HuH-7.5 (cell line): Measurements from ENCODE around the gene BCL2L13.

Experiments
- DNase-seq: peaks from one replicate; pipeline ENCODE4 v3.0.0; 2011; ENCODE audit warnings: low spot score

Gene BCL2L13, protein sequence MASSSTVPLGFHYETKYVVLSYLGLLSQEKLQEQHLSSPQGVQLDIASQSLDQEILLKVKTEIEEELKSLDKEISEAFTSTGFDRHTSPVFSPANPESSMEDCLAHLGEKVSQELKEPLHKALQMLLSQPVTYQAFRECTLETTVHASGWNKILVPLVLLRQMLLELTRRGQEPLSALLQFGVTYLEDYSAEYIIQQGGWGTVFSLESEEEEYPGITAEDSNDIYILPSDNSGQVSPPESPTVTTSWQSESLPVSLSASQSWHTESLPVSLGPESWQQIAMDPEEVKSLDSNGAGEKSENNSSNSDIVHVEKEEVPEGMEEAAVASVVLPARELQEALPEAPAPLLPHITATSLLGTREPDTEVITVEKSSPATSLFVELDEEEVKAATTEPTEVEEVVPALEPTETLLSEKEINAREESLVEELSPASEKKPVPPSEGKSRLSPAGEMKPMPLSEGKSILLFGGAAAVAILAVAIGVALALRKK

DNA sequence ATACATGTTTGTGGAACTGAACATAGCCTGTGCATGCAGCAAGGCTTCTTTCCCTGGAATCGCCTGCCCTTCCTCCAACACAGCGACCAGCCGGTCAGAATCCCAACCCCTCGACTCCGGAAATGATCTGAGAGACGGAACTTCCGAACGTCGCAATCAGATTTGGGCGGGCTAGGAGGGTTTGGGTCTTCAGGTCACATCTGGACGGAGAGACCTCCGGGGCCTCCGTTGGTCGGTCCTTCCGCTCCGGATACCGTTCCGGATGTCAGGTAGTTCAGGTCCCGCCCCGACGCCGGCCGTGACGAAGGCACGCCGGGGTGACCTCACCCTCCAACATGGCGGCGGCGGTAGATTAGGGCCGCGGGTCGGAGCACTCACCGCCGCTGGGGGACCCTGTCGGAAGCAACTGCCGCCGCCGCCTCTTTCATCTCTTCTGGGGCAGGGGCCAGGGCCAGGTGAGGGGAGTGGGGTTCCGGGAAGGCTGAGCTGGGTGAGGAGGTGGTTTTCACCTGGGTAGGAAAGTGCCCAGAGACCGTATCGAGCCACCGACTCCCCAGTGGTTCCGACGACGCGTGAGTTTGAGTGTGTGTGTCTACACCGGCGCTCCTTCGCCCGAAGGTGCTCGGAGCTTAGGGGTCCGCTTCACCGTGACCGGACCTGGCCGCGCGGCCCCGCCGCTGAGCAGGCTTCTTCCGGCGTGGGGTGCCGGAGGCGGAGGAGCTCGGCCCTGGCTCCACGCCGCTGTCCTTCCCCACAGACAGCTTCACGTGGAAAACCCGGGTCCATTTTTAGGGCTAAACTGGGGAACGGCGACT, at the start of gene BCL2L13:
Gene BCL2L13, plus strand, starts transcription at position 326 of the 815 bp plus-strand sequence. CDS start 16,955 bp downstream, outside the sequence.
- DNase-seq, result peak; percentile 92

DNA sequence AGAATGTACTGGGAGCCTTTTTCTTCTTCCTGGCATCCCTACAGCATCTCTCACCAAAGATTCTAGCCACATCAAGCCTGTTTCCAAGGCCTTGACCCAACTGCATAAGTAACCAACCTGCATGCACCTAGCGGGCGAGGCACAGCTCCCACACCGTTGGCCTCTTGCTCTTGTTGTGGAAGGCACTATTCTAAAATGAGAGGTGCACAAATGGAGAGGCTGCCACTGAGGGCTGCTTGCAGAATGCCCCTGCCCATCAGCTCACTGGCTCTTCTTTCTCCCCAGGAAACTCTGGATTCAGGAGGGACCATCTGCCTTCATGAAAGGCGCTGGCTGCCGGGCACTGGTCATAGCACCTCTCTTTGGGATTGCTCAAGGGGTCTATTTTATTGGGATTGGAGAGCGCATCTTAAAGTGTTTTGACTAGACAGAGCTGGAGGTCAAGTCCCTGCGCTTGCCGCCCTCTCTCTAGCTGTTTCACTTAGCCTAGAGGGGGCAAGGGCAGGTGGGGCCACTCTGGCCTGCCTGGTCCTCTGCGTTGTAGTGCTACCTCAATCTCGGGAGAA, 48.7 kb upstream of the BCL2L13 start:
- DNase-seq, result no peak

DNA sequence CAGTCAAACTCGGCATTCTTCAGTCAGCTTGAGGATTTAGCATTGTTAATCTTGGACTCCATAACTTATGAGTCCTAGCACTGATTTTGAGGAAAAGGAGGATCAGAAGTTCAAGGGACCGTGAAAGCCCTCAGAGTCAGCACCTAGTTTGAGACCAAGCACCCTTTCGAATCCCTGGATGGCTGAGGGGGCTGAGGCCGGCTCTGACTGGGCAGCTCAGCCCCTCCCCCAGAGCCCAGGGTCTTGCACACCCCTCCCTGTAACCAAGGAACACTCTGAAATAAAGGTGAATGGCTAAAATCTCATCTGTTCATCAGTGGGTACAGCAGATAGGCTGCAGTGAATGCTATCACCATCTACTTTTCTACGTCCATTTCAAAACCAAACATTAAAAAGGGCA, 48.0 kb upstream of the BCL2L13 start:
- DNase-seq, result no peak

DNA sequence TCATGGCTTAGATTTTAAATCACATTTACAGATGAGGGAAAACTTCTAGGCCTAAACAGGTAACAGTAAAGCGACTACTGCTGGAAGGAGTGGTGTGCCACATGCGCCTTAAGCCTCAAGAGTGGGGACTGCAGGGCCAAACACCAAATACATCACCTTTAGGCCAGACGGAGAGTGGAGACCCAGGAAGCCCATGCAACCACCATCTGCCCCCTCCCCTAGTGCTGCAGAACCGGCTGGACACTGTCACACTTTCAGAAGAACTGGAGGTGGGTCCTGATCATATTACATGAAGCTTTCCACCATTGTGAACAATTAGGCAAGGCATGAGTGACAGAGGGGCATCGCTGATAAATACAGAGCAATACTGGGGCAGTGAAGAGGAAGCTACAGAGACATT, 46.4 kb upstream of the BCL2L13 start:
- no peak for DNase-seq

DNA sequence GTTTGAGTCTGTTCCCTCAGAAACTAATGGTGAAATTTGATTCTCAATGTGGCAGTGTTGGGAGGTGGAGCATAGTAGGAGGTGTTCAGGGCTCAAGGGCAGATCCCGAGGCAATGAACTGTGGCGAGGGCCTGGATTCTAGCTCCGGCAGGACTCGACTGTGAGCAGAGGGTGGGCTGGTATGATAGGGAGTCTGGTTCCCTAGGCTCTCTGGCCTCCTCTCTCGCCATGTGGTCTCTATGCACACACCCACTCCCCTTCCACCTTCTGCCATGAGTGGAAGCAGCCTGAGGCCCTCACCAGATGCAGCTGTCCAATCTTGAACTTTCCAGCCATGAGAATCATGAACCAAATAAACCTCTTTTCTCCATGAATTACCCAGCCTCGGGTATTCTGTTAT, 42.3 kb upstream of the BCL2L13 start:
- DNase-seq, result no peak

DNA sequence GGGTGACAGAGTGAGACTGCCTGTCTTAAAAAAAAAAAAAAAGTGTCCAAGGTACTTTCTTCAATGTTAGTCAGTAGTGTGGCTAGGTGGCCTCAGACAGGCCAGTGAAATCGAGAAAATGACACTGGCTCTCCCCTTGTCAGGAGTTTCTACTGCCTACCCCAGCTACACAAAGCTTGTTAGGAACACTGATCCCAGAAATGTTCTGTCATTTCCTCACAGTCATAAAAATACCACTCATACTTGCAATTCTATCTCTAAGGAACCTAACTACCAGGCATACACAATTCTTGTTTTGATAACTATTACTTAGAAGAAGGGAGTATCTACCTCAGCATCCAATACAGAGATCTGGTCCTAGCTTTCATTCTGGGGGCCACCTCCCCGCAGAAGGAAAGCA, 41.3 kb upstream of the BCL2L13 start:
- DNase-seq, result no peak

DNA sequence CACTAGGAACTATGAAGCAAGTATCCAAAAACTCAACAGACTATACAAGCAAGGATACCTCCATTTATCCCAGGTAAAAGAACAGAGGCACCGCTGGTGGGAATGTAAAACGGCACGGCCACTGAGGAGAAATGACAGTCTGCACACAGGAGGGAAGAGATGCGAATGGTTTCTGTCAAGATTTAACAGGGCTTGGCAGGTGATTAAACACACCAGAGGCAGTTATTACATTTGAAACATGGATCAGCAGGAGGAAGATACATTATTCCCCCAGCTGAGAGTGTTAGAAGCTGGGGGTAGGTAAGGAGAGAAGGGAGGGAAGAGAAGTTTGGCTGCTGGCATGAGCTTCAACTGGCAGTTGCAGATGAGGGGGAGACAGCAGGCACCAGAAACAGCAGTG, 40.2 kb upstream of the BCL2L13 start:
- no peak for DNase-seq

DNA sequence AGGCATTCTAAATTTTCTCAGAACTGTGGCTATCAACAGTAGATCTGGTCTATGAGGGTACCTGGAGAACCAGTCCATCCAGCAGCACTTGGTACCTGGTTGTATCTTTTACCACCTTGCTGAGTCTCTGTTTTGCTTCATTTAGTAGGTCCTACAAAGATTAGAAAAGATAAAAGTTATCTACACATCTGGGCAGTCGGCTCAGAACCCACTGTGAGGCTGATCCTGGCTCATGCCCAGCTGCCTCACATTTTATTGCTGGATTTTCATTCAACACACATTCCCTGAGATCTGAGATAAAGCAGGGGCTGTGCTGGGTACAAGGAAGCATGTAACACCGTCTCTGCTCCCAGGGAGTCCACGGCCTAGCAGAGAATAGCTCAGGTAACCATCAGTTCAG, 37.5 kb upstream of the BCL2L13 start:
- no peak for DNase-seq

DNA sequence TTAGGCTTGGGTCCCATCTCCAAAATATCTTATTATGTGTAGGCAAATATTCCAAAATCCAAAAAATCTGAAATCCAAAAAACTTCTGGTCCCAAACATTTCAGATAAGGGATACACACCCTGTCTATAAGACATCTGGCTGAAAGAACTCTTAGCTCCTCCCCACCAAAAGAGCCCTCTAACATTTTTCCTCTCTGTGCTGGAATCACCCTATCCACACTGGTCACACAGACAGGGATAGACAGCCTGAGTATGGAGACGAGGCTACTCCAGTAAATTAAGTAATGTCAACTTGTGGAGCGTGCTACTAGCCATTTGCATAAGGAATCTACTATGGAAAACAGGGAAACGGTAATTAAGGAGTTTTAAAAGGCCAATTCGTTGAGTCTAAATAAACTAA, 34.9 kb upstream of the BCL2L13 start:
- no peak for DNase-seq

DNA sequence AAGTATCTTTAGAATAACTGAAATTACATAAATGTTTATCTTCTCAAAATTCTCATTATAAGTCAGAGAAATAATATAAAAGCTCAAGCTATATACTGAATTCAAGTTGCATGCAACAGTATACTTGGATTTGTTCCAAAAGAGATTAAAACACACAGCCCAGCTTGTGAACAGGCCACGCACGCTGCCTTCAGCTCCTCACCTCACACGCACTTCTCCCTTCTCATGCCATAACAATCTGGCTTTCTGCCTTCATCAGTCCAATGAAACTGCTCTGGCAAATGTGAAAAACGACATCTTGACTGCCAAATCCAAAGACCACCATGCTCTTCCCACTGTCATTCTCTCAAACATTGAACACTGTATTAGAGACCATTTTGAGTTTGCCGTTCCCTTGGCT, 32.1 kb upstream of the BCL2L13 start:
- no peak for DNase-seq

DNA sequence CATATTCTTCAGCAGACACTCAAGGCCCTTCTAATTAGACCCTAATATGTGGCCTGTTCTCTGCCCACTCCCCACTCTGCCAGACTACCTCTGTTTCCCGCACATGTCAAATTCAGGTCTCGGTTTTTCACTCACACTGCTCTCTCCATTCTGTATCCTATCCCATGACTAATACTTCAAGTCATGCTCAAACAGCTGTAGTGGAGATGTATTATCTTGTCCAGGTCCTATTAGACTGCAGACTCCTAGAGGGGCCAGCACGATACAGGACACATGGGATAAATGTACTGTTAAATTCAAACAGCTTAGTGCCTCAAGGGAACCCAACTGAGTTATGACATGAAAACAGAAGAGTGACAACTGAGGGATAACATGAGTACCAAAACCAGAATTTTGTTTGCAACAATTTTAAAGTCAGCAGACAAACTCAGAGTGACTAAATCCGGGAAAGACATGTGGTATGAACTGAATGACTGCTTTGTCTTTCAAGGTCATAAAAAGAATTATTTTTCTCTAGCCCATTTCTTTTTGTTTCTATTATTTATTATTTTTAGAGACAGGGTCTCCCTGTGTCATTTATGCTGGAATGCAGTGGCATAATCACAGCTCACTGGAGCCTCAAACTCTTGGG, 30.6 kb upstream of the BCL2L13 start:
- DNase-seq, result no peak

DNA sequence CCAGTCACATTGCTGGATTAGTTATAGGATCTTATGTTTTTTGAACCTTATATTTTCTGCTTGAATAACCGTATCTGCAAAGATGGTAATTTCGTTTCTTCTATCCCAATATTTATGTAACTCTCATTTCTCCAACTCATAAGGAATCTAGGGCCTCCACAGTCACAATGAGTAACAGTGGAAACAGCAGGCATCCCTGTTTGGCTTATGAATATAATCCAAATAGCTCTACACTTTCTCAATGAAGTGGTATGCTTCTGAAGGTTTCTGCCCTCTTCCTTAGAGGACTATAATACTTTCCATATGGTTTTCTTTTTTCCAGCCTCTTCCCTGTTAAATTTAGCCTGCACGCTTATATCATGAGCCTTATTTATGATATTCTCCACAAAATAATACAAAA, 26.5 kb upstream of the BCL2L13 start:
- DNase-seq, result no peak

DNA sequence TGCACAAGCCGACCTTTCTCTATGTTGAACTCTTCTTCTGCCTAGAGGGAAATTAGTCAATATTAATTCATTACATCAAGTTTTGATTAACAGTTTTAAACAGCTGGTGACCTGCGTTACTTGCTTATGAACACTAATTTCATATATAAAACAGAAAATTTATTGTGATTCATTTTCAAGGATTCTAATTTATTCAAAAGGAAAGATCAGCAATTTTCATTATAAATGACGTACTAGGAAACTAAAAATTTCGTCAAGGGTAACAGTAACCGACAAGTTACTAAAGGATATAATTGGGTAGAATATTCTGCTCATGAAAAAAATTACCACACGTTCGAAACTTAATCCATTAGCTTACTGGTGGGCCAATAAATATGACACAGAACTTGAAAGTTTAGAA, 25.3 kb upstream of the BCL2L13 start:
- no peak for DNase-seq

DNA sequence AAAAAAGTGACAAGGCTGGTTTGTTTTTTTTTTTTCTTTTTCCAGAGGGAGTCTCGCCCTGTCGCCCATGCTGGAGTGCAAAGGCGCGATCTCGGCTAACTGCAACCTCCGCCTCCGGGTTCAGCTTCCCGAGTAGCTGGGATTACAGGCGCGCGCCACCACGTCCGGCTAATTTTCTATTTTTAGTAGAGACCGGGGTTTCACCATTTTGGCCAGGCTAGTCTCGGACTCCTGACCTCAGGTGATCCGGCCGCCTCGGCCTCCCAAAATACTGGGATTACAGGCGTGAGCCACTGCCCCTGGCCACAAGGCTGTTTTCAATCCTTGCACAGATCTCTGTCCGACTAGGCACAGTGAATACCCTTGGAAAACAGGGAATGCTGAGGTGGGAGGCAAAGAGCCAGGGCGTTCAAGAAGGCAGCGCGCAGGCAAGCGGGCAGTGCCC, 10.6 kb upstream of the BCL2L13 start:
- no peak for DNase-seq

DNA sequence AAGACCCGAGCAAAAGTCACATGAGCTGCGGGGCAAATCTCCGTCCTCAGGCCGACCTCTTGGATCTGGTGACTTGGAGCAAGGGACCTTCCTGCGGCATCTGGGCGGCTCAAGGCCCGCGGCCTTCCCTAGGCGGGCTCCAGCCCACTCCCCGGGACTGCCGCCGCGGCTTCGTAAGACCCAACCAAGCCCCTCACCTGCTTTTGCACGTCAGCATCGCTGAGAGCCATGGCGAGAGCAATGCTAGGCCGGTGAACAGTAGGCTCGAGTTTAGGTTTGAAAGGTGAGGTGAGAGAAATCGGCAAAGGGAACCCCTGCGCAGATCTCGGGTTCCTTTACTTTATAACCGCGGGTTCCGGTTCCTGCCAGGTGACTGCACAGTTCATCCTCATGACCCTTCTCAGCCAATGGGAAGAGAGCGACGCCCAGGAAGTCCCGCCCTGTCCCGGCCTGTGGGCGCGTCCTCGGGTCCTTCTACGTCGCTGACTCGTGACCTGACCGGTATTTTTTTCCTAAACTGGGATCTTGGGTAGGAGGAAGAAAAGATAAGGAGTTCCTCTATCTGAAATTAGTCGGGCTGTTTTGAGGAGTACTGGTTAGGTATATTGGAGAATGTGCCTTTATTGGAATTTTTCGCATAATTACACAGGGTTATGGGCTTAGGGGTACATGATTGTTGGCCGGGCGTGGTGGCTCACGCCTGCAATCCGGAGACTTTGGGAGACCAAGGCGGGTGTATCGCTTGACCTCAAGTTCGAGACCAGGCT, 10.0 kb upstream of the BCL2L13 start, which contains the start of gene ATP6V1E1:
Gene ATP6V1E1, minus strand, starts transcription at position 344 of the 767 bp plus-strand sequence. Its CDS starts 114 bp downstream, at position 230.
- DNase-seq, result peak; percentile 92

DNA sequence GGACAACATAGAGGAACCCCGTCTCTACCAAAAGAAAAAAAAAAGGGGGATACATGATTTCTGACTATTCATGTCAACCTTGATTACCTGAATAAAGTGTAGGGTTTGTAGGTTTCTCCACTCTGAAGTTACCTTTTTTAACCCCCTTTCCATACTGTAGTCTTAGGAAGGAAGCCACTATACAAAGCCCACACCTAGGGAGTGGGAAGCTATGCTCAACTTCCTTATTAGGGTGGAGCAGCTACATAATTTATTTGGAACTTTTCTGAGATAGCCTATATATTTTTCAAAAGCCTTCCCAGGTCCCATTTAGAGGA, 9.4 kb upstream of the BCL2L13 start:
- no peak for DNase-seq

DNA sequence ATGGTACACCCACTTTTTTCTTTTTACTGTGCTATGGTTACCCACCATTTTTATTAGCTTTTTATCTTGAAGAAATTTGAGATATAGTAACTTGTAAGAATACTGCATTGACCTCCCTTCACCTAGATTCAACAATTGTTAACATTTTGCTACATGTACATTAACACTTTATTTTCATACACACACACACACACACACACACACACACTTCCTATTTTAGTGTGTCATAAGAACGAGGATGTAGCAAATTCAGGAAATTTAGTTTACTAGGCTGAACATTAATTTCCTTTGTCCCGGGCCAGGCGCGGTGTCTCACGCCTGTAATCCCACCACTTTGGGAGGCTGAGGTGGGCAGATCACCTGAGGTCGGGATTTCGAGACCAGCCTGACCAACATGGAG, 8.9 kb upstream of the BCL2L13 start:
- DNase-seq, result no peak

DNA sequence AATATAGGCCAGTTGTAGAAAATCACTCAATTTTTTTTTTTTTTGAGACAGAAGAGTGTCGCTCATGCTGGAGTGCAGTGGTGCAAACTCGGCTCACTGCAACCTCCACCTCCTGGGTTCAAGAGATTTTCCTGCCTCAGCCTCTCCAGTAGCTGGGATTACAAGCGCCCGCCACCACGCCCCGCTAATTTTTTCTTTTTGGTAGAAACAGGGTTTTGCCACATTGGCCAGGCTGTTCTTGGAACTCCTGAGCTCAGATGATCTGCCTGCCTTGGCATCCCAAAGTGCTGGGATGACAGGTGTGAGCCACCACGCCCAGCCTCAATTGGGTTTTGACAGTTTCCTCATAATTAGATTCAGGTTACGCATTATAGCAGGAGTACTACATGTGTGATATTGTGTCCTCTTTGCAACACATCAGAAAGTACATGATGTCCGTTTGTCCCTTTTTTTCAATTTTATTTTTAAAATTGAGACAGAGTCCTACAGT, 7.4 kb upstream of the BCL2L13 start:
- no peak for DNase-seq

DNA sequence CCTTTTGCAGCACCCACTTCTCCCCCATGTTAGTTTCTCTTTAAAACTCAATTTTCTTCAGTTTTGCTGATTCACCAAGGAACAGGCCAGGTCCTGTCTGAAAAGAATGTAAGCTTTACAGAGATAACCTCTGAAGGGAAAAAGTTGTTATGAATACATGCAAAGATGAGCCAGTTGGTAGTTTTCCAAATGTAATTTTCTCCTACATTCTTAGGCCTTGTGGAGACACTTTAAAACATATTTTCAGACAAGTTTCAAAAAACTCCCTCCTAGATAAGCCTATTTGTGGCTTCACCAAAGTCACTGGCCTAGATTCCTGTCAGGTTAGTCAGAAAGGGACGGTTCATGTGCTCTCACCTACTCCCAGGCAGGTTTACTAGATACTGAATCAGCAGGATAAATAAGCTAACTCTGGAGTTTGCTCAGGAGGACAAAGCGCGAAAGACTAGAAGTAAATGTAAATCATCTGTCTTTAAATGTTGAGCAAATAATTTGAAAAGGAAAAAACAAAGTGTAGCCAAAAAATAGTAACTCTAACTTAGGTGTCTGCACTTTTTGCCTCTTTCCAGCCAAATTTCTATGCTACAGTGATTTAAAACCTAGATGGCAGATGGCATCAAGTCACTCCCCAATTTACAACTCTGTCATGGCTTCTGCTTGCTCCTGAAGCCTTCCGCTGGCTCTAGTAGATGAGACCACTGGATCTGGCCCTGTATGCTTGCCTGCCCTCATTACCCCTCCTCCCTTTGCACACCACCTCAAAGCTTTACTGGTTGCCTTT, 5.2 kb upstream of the BCL2L13 start:
- DNase-seq, result peak; percentile 27

DNA sequence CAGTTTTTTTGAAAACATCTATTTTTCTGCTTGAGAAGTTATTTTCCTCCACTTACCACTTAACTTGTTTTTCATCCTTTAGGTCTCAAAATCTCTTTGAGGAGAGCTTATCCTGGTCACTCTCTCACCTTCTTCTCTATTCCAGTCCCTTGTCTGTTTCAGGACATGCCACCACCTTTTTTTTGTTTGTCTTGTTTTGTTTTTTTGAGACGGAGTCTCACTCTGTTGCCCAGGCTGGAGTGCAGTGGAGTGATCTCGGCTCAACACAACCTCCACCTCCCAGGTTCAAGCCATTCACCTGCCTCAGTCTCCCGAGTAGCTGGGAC, 4.6 kb upstream of the BCL2L13 start:
- DNase-seq, result no peak

DNA sequence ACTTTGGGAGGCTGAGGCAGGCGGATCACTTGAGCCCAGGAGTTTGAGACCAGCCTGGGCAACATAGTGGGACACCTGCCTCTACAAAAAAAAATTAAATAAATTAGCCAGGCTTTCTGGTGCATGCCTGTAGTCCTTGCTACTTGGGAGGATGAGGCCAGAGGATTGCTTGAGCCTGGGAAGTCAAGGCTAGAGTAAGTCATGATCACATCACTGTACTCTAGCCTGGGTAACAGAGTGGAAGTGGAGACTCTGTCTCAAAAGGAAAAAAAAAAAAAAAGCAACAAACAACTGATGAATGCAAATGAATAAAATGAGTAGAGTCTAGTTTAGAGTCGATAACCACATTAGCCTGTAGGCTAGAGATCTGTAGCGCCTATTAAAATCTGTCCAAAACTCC, 3.9 kb upstream of the BCL2L13 start:
- no peak for DNase-seq
